Measurements from ENCODE around the gene MRM2.
A peak's percentile ranks its signal among the peaks of the same experiment; 100 is the strongest.

Gene MRM2

DNA sequence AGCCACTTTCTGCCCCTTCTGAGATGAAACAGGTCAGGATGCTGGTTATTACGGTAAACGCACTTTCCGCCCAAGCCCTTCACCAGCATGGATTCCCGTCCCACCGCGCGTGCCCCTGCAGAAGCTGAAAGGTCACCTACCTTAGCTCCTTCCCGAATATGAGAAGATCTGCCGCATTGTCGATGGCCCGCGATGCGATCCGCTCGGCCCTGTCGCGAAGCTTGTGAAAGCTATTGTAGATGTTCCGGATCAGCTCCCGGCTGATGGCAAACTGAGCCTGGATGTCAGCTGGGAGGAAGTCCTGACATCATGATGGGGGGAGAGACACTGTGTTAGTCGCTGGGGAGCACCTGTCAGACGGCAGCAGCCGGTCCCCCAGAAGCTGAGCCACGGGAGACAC, 22.2 kb upstream of the MRM2 start:
- no peak for DNase-seq (ENCODE audit: low read depth)

DNA sequence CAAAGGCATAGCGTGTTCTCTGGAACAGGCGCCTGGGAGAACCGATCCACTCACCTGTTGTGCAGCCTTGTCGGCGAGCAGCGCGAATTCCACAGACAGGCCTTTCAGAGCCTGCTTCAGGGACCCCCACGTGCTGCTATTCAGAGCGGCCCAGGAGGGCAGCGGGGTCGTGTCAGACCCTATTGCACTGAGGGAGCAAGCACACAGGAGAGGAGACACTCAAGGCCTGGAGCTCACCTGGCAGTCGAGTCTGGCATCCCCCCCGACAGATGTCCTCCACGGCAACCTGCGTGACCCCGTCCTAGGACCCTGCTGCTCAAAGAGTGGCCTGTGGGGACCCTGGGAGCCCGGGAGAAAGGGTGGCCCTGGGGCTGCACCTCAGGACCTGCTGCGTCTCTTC, 21.2 kb upstream of the MRM2 start:
- no peak for DNase-seq (ENCODE audit: low read depth)

DNA sequence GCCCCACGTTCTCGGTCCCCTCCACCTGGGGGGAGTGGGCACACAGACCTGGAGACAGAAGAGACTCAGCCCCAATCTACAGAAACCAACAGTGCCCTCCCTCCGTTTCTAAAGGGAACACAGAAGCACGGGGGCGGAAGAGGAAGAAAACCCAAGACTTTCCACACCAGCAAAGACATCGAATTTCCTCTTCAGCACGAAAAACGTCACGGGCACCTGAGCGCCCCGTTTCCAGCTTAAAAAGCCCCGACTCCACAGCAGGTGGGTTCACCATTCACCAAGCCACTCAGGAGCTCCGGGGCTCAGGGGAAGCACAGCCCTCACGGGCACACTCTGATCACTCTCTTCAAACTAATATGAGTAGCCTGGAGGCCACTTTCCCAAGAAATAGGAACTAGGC, 19.6 kb upstream of the MRM2 start:
- no peak for DNase-seq (ENCODE audit: low read depth)

DNA sequence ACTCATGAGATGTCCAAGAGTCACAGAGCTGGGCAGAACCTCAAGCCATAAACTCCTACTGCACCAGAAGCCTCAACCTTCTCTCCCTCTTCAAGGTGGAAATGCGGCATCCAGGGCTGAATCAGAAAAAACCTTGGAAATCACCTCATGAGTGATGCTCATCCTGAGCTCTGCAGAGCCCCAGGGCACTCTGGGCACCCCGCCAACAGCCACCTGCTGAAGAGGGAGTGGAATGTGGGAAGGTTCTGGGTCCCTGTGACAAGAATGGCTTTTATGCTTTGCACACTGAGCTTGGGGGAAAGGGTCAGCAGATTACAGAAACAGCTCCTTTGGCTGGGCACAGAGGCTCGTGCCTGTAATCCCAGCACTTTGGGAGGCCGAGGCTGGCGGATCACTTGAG, 18.8 kb upstream of the MRM2 start:
- DNase-seq (ENCODE audit: low read depth): no peak

DNA sequence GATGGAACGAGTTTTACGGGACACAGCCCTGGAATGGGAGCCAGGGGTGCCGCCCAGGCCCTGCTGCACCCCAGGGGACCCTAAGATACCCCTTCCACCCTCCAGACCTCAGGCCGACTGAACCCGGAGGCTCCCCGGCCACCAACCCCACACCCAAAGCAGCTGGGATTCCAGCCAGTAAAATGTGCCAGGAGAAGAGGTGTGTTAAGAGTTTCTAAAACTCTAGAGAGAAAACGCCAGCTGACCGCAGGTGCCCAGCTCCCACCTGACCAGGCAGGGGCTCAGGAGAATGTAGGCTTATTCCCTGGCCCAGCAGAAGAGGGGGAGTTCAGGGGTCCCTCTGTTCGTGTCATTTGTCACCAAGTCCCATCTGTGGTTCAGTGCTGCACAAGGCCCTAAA, 17.5 kb upstream of the MRM2 start:
- DNase-seq (ENCODE audit: low read depth): no peak

DNA sequence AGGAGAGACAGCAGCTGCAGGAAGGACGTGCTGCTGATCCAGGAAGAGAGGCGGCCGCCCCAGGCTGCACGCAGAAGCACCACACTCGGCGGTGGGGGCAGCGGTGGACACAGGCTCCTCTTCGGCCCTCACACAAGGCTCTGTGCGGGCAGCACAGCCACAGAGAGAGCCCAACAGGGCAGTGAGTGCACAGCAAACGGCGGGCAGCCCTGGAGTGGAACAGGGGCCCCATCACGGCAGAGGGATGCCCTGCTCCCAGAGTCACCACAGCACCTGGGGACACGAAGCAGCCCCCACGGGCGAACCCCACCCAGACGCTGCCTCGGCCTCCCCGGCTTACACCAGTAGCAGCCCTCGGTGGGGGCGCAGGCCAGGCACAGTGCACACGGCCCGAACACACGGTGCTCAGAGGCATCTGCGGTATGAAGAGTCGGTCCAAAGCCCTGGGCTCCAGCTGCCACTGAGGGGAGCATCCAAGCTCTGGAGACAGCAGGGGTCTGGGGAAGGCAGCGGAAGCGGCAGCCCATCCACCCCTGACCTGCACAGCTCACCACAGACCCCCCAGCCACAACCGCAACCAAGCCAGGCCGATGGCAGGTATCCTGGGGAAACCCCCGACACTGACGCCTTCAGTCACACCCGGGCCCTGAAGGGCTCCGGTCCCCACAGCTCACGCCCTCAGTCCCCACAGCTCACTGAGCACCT, 16.8 kb upstream of the MRM2 start:
- DNase-seq (ENCODE audit: low read depth): no peak

DNA sequence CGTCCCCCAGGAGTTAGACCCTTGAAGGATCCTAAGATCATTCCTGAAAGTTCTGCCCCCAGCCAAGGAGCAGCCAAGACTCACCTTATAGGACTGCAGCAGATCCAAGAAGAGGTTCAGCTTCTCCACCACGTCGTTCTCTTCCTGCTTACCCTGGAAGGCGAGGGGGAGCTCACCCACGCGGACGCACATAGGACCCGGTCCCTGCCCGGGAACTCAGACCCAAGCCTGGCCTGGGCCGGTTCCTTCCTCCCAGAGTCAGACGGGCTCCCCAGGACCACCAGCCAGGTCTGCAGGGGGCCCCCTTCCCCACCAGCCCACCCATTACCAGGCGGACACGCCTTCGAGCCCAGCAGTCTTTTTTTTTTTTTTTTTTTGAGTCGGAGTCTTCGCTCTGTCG, 15.6 kb upstream of the MRM2 start:
- no peak for DNase-seq (ENCODE audit: low read depth)

DNA sequence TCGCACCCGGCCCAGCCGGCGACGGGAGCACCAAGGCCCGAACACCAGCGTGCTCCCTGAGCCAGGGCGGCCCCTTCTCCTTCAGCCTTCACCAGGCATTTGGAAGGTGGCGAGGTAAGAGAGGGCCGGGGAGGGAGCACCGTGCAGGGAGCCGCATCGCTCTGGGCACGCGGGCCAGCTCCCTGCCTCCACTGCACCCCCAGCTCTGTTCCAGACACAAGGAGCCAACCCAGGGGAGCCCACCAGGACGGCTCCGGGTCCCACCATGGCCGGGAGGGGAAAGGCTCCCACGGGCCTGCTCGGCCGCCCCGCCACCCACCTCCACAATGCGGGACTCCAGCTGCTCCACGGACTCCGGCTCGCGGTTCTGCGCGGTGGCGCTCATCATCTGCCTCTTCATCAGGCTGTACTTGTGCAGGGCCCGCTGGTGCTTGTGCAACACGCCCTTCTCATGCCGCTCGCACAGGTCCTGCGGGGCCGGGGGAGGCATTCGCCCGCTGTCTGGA, 15.1 kb upstream of the MRM2 start:
- no peak for DNase-seq (ENCODE audit: low read depth)

DNA sequence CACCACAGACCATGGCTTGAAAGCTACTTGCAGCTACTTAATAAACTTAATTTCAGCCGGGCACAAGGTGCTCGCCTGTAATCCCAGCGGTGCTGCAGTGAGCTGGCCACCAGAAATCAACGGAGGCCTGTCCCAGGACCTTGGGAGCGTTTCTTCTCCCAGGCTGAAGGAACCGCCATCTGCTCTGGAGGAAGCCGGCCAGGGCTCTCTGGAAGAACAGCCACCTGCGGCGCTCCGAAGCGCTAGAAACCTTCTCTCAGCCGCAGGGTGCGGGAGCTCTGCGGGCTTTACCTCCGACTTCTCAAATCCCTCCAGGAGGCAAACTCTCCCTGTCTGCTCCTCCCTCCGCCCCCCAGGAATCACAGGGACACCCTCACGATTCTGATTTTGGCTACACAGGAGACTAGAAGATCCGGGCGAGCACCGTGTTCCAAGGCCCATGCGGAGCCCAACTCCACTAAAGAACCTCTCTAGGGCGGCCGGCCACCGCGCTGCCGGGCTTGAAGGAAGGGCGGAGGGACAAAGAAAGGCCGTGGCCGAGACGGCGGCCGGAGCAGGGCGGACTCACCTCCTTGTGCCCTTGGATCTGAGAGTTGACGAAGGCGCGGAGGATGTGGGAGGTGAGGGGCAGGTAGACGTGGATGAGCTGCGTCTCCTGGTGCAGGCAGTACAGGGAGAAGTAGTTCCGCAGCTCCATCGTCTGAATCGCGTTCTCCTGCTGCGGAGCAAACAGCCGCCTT, 14.5 kb upstream of the MRM2 start:
- no peak for DNase-seq (ENCODE audit: low read depth)

DNA sequence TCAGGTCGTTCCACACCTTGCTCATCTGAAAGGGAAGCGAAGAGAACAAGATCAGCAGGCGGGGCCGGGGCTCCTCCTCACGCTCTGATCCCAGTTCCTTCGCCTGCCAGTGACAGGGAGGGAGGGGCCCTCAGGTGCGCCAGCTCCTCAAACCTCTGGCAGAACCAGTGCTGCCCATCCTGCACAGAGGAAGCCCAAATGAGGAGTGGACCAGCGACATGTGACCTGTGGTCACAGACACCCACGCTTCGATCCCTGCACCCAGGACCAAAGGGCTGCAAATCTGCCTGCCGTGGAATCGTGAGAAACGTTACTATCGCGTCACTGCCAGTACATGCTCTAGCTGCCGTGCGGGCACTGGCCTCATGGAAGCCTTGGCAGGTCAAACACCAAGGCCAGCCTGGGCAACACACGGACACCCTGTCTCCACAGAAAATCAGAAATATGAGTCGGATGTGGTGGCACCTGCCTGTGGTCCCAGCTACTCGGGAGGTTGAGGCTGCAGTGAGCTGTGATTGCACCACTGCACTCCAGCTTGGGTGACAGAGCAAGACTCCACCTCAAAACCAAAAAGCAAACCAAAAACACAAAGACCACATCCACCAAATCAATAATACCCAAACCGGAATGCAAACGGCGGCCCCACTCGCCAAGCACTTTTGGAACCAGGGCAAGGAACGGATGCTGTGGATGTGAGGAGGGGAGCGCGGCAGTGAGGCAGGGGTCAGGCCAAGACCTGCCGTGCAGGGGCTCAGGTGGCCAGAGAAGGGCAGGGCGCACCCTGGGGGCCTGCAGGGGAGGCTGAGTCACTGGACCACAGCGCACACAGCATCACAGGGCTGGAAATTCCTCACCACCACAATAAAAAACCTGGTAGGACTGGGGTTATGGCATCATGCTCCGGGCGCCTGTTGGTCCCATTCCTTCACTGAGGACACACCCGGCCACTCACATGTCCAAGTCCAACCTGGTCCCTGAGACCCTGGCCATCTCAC, 13.4 kb upstream of the MRM2 start:
- DNase-seq (ENCODE audit: low read depth): no peak

DNA sequence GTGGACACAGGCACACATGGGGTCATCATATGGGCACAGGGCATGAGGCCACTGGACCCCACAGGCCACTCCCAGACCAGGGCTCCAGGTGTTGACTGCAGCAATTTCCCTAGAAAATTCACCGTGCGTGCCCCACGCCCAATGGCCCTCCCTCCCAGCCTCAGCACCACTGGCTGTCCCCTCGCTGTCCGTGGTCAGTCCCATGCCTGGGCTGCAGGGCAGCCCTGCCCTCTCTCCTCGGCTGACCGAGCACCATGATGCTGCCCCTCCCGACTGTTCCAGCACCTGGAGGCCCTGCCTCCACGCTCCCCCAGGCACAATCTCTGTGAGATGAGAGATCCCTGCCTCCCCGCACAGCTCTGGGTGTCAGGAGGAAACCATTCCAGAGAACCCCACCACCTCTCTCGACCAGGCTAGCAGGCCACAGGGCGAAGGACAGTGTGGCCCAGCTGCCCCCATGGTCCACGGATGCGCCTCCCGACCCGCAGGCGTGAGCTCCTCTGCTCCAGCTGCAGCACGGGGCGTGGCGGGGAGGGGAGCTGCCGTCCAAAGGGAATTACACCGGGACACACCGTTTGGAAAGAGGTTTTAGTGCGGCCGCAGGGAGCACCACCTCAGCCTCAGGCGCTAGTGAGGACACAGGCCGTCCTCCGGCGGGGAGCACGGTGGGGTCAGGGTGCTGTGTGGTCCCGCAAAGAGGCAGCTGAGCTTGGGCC, 12.6 kb upstream of the MRM2 start:
- DNase-seq (ENCODE audit: low read depth): no peak

DNA sequence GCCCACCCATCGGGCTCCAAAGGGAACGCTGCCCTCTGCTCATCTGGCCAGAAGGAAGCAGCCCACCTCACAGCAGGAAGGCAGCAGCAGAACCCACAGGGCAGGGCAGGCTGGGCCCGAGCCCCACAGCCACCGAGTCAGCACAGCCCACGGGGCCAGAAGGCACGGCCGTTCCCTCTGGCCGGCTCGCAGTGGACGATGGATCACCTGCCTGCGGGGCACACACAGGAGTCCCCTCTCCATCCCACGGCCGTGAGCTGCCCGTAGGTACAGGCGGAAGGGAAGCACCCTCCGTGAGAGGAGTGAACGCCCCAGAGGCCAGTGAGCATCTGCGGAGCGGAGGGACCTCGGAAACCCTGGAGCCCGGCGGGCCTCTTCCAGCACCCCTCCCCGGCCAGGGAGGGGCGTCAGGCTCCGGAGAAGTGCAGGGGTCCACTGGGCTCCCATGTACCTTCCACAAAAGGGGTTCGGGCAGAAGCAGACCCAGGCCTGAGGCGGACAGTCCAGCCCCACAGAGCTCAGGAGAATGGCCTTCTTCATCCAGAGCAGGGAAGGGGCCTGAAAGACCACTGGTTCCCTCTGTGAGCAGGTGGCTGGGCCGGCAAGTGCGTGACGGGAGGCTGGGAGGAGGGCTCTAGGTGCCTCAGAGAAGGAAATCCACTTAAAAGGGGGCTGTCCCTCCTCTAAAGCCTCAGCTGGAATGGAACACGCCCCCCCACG, 11.7 kb upstream of the MRM2 start:
- no peak for DNase-seq (ENCODE audit: low read depth)

DNA sequence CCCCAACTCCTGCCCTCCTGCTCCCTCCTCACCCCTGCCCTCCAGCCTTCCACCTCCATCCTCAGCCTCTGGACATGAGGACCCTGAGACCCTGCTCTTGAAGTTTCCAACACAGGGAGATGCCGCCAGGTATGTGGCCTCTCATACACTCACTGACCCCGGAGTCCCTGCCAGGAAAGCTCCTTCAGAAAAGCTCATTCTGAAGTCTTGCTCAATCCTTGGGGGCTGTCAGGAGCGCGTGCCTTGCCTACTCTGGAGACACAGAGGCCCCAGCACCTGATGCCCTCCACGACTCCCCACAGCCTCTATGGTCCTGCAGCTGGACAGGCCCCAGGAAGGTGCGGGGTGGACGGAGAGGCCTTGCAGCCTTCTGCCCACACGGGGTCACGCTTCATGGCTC, 11.0 kb upstream of the MRM2 start:
- no peak for DNase-seq (ENCODE audit: low read depth)

DNA sequence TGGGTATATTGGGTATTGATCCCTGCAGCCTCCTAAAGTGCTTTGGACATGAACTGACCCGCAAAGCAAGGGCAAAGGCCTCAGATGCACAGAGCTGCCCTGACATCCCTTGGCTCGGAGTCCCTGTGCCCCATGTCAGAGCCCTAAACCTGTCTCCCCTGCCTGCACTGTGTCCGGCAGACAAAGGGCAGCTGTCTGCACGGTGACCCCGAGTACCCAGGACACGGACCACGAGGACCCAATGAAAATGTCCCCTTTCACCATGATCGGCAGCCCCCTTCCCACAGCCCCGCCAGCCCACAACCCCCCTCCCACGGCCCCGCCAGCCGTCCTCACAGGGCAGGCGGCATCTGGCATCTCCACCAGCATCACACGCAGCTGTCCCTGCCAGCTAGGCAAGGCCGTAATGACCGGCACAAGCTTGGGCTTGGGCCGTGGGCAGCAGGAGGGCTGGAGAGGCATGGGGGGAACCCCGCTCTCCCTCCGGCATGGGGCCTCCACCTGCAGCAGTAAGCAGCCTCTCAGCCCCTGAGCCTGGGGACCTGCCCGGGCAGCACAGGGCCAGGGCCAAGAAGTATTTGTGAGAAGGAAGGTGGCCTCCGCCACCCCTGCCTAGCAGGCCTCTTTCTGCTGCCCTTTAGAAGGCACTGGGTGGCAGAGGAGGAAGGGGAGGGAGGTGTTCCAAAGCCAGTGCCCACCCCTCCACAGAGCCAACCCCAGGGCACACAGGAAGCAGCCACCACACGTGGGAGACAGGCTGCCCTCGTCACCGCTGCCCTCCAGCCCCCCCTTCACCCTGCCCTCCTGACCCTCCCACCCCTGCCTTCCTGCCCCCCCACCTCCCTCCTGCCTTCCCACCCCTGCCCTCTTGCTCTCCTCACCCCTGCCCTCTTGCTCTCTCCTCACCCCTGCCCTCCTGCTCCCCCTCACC, 10.1 kb upstream of the MRM2 start:
- DNase-seq (ENCODE audit: low read depth): no peak

DNA sequence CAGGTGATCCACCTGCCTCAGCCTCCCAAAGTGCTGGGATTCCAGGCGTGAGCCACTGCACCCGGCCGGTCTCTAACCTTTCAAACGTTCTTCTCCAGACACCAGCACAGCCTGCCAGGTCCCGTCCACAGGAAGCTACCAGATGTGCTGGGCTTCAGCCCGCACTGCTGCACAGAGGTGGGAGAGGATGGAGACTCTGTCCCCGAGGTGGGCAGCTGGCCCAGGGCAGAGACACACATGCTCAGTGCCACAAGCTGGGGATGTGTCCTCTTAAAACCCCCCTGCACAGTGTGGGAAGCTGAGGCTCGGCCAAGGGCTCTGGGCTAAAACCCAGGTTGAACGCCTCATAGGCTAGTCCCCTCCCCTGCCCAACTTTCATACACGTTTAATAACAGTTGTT, 9.4 kb upstream of the MRM2 start:
- no peak for DNase-seq (ENCODE audit: low read depth)

DNA sequence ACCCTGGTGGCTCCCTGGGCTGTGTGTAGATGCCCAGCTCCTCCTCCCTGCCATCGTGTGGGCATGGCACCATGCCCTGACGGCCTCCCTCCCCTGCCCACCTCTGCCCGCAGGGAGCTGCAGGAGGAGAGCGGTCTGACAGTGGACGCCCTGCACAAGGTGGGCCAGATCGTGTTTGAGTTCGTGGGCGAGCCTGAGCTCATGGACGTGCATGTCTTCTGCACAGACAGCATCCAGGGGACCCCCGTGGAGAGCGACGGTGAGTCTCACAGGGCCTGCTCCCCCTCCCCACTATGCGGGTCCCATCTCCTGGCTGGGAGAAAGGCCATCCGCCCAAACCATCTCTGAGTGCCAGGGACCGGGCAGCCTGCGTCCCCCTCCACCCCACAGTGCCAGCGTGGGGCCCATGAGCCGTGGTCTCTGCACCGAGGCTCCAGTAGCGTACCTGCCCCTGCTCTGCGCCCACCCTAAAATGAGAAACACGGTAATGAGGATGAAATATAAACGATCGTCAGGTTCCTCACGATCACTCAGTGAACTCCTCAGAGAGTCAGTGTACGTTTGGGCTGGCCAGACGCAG, 7.8 kb upstream of the MRM2 start:
- no peak for DNase-seq (ENCODE audit: low read depth)

DNA sequence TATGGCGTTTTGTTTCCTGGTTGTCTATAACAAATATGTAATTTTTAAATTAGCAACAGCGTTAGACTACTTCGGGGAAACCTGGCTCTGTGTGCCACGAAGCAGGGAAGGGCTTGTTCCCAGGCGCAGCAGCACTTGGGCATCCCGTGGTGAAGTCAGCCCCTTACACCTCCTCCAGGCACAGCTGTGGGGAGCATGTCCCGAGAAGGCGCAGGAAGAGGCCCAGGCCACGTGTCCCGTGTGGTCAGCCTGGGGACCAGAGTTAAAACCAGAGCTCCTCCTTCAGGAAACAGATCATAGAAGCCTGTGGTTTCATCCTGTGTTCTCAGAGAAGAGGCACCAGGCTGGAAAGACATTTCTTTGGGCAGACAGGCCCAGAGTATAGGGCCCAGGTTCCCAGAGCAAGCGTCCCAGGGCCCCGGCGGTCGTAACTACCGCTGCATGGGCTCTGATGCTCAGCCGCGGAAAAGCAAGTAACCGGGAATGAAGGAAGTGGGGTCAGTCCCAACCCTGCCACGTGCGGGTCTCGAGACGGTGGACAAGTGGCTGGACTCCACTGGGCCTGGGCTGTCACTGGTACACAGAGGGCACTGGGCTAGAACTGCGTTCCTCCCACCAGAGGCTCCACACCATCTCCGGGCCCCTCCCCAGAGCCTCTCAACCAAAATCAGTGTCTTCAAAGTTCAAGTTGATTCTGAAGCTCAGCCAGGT, 7.1 kb upstream of the MRM2 start:
- peak; percentile 94 for DNase-seq (ENCODE audit: low read depth)

DNA sequence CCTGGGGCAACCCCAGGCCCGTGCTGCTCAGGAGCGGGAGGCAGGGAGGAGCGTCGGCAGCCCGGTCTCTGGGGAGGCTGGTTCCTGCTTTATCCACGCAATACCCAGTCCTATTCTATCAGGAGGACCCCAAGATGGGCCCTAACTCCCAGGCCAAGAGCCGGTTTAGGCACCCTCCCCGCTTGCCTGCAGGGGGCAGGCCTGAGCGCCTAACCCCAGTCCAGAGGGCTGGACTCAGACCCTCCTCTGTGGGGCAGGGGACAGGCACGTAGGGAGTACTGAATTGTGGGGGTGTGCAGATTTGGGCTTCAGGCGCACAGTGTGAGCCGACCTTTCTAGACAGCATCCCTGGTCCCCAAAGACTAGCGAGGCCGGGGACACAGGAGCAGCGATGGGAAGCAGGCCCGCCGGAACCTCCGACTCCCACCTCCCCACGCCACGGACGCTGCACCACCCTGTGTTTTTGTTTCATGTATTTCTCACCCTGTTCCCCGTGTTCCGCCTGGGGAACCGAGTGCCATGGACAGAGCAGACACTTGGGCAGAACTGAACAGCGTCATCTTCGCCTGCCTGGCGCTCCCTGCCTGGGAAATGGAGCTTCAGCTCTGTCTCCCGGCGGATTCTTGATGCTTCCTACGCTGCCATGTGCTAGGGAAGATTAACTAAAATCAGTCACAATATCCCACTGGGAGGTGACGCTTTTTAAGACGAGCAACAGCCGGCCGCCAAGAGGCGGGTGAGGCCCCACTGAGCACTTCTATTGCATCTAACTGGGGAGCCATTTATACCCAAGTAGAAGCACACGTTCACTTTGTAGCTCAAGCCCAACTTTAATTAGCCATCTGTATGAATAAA, 5.4 kb upstream of the MRM2 start:
- DNase-seq (ENCODE audit: low read depth): no peak

All from fibroblast of gingiva (primary cell).